ENCODE results near the gene PWWP2A.

PWWP2A gene

DNA sequence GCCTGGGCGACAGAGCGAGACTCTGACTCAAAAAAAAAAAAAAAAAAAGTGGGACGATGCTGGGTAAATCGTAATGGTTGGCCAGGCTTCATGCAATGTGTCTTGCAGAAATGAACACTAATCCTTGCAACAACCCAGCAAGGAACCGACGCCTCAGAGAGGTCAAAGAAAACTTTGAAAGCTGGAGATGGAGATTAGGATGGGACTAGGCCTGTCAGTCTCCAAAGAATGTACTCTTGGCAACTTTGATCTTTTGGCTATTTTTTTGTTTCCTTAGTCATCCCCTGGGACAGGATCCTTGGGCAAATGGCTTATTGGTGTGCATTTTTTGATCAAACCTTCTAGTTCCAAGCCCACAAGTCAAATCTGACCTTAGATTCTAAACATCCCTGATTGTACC is 10.6 kb upstream of the PWWP2A start:
- DNase-seq, result no peak

GRCh38 chr5:160128632-160129031 is 9.4 kb upstream of the PWWP2A start:
- no peak for DNase-seq

DNA sequence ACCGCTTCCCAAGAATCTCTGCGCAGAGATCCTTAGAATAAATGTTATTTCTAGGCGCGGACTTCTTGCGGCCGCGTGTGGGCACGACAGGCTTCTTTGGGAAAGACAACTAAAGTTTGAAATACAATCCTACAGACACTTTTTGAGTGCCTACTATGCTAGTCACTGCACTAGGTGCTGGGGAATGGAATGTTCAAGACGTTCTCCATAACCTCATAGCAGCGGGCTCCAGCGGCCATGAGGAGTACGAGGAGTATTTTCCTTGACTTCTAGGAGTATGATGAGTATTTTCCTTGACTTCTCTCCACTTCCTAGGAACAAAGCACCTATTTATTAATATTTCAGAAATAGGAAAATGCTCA is 636 bp upstream of the PWWP2A start:
- DNase-seq, result no peak

DNA sequence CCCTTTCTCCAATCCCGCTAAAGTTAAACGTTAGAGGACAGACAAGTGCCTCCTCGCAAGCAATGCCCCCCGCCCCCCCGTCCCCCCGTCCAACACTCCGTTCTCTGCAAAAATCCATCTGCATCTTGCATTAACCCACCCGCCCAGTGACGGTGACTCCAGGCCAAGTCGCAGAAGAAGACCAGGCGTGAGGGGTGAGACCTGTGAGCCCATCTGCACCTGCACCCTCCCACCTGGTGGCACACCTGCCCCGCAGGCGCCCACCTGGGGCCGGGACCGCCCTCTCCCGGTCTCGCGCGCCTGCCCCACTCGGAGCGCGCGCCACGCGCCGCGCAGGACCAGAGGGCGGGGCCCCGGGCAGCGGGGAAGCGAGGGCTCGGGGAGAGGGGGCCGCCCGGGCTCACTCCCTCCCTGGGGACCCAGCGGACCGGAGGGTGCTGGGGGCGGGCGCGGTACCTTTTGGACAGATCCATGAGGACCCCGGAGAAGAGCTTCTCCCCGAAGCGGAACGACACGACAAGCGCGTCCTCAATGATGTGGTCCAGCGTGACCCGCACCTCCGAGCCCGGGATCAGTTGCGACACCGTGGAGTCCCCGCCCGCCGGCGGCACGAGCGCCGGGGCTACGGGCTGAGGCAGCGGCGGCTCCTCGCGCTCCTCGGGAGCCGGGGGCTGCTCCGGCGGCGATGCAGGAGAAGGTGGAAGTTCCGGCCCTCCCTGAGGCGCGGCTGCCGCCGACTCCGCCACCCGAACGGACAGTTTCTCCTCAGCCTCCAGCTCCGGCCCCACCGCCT is 705 bp downstream of the PWWP2A start:
- peak; percentile 17 for DNase-seq

DNA sequence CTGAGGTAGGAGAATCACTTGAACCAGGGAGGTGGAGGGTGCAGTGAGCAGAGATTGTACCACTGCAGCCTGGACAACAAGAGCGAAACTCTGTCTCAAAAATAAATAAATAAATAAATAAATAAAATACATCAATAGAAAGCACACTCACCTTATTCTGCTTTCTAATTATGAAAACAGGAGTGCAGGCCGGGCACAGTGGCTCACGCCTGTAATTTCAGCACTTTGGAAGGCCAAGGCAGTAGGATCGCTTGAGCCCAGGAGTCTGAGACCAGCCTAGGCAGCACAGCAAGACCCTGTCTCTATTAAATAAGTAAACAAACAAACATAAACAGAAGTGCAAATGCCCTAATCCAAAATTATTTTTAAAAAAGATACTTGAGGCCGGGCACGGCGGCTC is 2.3 kb downstream of the PWWP2A start:
- no peak for DNase-seq

- DNase-seq, result no peak
Observed at GRCh38 chr5:160108124-160108523, 11.1 kb downstream of the PWWP2A start.

- no peak for DNase-seq
Observed at GRCh38 chr5:160105686-160106360, 13.4 kb downstream of the PWWP2A start.

- DNase-seq, result no peak
Observed at GRCh38 chr5:160097991-160098390, 21.3 kb downstream of the PWWP2A start.

DNA sequence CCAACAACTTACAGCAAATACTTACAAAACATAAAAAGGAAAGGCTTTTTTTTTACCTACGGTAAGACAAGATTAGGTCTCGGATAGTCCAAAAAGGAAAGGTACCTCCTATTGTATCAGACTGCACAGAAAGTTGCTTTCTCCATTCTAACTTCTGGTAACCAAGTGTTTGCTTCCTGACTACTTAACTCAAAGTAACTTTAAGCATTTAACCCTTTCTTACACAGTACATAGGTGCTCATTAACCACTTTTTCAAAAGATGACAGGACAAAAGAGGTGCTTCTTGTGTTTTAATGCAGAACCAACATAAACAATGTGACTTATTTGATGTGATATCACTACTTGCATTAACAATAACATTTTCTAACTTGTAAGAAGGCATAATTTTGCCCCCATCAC is 23.1 kb downstream of the PWWP2A start:
- DNase-seq, result no peak

DNA sequence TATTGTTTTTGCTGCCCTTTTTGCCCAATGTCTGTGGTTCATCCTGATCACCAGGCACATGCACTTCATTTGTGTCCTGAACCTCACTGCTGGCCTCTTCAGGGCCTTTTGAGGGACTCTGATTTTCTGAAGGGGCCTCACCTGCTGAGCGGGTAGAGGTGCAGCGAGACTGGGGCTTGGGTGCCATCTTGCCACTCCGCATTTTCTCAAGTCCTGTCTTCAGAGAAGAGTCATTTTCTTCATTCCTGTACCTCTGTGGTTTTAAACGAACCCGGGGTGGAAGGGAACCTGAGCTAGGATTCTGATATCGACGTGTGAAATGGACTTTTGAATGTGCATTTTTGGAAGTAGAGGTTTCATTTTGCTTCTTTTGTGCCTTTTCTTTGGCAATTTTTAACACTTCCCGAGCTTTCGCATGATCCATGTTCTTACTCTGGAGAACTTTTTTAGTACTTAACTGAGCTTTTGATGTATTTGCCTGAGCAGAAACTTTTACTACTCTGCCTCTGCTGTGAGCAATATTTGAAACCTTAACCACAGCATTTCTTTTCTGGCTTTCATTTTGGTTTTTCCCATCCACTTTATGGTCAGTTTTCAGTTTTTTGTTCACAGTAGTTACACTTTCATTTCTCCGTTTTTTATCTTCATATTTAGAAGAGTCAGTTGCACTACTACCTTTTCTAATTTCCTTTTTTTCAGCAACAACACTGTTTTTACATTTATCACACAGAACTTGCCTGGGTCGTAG is 26.1 kb downstream of the PWWP2A start:
- no peak for DNase-seq

GRCh38 chr5:160092514-160092913 is 26.7 kb downstream of the PWWP2A start:
- DNase-seq, result no peak

GRCh38 chr5:160090059-160090458 is 29.2 kb downstream of the PWWP2A start:
- no peak for DNase-seq

GRCh38 chr5:160089531-160089930 is 29.7 kb downstream of the PWWP2A start:
- DNase-seq, result no peak

DNA sequence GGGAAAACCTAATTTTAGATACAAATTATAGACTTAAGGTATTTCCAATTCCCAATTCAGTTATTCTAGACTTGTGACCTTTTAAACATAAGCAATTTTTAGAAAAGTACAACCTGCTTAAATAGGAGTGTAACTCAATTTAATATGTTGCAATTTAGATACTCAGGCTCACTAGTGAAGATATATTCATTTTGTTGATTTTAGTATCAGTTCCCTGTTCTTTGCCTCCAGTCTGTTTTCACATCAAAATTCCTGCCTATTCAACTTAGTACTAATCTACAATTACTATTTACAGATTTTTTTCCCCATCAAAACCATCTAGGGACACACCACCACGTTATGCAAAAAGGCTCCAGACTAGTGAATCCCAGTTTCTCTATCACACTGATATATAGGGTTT is 30.4 kb downstream of the PWWP2A start:
- no peak for DNase-seq

DNA sequence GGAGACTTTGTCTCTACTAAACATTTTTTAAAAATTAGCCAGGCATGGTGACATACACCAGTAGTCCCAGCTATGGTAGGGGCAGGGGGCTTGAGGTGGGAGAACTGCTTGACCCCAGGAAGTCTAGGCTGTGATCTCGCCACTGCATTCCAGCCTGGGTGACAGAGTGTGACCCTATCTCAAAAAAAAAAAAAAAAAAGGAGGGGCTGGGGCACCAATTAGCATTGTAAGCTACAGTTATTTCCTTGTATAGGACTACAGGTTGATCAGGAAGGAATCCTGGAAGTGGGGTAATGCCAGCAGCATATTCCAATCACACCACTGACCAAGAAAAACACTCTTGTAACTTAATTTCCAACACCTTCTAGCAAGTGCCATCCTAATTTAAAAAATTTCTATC is 32.1 kb downstream of the PWWP2A start:
- DNase-seq, result no peak

GRCh38 chr5:160084144-160084543 is 35.1 kb downstream of the PWWP2A start:
- no peak for DNase-seq

GRCh38 chr5:160083501-160083900 is 35.7 kb downstream of the PWWP2A start:
- DNase-seq, result no peak

GRCh38 chr5:160082614-160083500 is 36.4 kb downstream of the PWWP2A start:
- no peak for DNase-seq

DNA sequence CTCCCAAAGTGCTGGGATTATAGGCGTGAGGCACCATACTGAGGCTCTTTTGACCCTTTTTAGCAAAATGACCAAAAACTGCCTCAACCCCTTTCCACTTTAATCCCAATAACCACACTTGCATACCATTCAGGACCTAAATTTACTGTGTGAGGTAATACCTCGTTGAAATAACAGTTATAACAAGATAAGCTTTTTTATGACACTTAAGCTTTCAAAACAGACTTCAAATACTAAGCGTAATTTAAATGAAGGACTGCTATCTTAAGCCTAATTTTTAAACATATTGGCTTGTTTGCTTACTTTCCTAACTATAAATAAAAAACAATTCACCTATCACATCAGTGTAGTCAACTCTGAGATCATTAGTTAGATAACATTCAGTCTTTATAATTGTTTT is 37.8 kb downstream of the PWWP2A start:
- no peak for DNase-seq

DNA sequence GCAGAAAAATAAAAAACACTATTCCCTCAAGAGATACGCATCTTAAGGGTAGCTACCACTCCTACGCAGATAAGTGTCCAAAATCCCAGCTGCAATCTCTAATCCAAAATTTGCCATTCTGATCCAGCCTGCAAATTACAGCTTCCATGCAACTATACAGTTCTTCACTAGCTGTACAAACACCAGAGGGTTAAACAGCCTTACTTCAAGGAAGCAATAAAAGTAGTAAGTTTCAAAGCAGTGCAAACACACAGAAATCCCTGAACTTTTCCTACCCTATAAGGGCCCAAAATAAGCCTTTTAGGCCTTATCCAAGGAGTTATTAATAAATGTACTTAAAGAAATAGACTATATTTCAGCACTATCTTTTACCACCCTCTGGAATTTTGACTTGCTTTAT is 39.5 kb downstream of the PWWP2A start:
- DNase-seq, result no peak

DNA sequence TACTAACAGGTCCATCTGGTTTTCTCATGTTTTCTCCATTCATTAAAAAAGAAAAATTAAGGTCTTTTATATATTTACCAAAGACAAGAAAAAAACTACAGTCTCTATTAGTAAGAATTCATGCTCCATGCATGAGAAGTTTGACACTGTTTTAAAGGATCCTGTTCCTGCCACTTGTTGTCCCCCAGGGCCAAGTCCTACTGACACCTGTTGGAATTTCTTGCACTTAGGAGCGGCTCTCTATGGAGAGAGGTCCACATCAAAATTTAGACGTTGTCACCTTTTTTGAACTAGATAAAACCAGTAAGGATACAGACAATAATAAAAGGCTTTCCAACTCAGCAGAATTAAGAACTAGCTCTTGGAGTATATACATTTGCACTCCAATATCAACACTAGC is 42.3 kb downstream of the PWWP2A start:
- no peak for DNase-seq

DNA sequence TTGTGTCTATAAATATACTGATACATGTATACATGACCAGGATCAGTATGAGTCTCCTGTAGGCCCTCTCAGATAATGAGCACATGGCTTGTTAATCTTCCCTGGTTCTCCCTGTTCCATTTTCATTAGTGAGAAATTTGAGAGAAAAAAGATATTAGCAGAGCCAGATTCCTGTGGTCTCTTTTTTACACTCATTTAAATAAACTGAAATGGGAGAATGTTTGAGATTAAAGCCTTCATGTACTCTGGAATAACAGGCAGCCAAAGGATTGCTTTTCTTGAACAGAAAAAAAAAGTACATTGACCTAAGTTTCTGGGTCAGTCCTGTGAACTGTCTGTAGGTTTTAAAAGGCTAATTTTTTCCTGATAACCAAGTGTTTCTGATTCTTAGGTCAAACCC is 44.2 kb downstream of the PWWP2A start:
- DNase-seq, result no peak

- no peak for DNase-seq
Observed at GRCh38 chr5:160071916-160072315, 47.3 kb downstream of the PWWP2A start.
